ENCODE measurements around the gene ASCC2. TPM values are rescaled to one million over a fixed set of nuclear protein-coding genes. Genes with fewer than 3 reads are reported as not detected.

Gene ASCC2
- total and polyA plus RNA-seq, 9 donors, result 26.9 to 55.6 (median 36.9) TPM

GRCh38 chr22:29885610-29886009, 47.5 kb upstream of the ASCC2 start:
- Histone ChIP-seq H3K4me1 (ENCODE audit: insufficient read depth) (peaks cover 16% of the 10 kb centered on the region), H3K4me3 (no peak overlapping the region), H3K36me3 (no peaks in the 10 kb centered on the region), H3K9me3 (no peaks in the 10 kb centered on the region), H3K27me3 (no peaks in the 10 kb centered on the region), H3K27ac (no peak overlapping the region)
- no peak for DNase-seq
- 14 to 38% (median 26%) methylated on average over 4 of the region's 4 CpGs for WGBS, 3 donors
- intact Hi-C loops (cut with DNase I), result loop anchor here in 2 of 4 donors (10.0 kb wide), 2 partner anchors 109 to 119 kb away; no protein-coding TSS in a partner anchor
- TF ChIP-seq EP300 (IDR thresholded peaks at IDR 0.05) (no peak), POLR2A (IDR thresholded peaks at IDR 0.05) (no peak), CTCF (IDR thresholded peaks at IDR 0.05) (no peak)

GRCh38 chr22:29883775-29884097, 45.7 kb upstream of the ASCC2 start:
- Histone ChIP-seq H3K4me1 (ENCODE audit: insufficient read depth) (peaks cover 14% of the 10 kb centered on the region), H3K27me3 (no peaks in the 10 kb centered on the region), H3K9me3 (no peaks in the 10 kb centered on the region), H3K27ac (peak overlapping the region; percentile 96 to 98), H3K4me3 (peak overlapping the region; percentile 71), H3K36me3 (no peaks in the 10 kb centered on the region)
- intact Hi-C loops (cut with DNase I), result loop anchor here in 2 of 4 donors (10.0 kb wide), 2 partner anchors 111 to 121 kb away; no protein-coding TSS in a partner anchor
- DNase-seq, result no peak
- 0 to 1% (median 1%) methylated on average over 13 to 14 of the region's 14 CpGs for WGBS, 3 donors
- no peak for TF ChIP-seq CTCF (IDR thresholded peaks at IDR 0.05)
- no peak for TF ChIP-seq POLR2A (IDR thresholded peaks at IDR 0.05)
- TF ChIP-seq EP300 (IDR thresholded peaks at IDR 0.05), result no peak

GRCh38 chr22:29883045-29883774, 45.1 kb upstream of the ASCC2 start, which contains the start of gene MTMR3:
Gene MTMR3, plus strand, starts transcription at chr22:29883174. Its CDS starts 87,886 bp downstream, at chr22:29971060.
- no peak for TF ChIP-seq EP300 (IDR thresholded peaks at IDR 0.05)
- peak; percentile 64 for TF ChIP-seq POLR2A (IDR thresholded peaks at IDR 0.05)
- TF ChIP-seq CTCF (IDR thresholded peaks at IDR 0.05), result peak in 2 of 3 donors; percentile 51 to 54
- H3K9me3 ChIP-seq, result no peaks in the 10 kb centered on the region
- WGBS, 3 donors, result 0 to 1% (median 0%) methylated on average over 55 to 82 of the region's 82 CpGs

GRCh38 chr22:29882716-29883044, 44.6 kb upstream of the ASCC2 start:
- Histone ChIP-seq H3K4me1 (ENCODE audit: insufficient read depth) (peaks cover 12% of the 10 kb centered on the region), H3K27me3 (no peaks in the 10 kb centered on the region), H3K4me3 (peak overlapping the region; percentile 71), H3K27ac (no peak overlapping the region), H3K9me3 (no peaks in the 10 kb centered on the region), H3K36me3 (no peaks in the 10 kb centered on the region)
- DNase-seq, result no peak
- intact Hi-C loops (cut with DNase I), result loop anchor here in 2 of 4 donors (10.0 kb wide), 2 partner anchors 112 to 122 kb away; no protein-coding TSS in a partner anchor
- TF ChIP-seq CTCF (IDR thresholded peaks at IDR 0.05) (no peak), EP300 (IDR thresholded peaks at IDR 0.05) (no peak), POLR2A (IDR thresholded peaks at IDR 0.05) (no peak)
- 0 to 1% (median 0%) methylated on average over 5 of the region's 5 CpGs for WGBS, 3 donors

More at GRCh38 chr22:29883045-29883774, 45.1 kb upstream of the ASCC2 start, which contains the start of gene MTMR3:
- H3K36me3 ChIP-seq, result no peaks in the 10 kb centered on the region
- peak; percentile 92 to 98 (median 97) for DNase-seq
- H3K27me3 ChIP-seq, result no peaks in the 10 kb centered on the region
- intact Hi-C loops (cut with DNase I), result loop anchor here in 2 of 4 donors (10.0 kb wide), 2 partner anchors 112 to 122 kb away; no protein-coding TSS in a partner anchor
- H3K4me3 ChIP-seq, result peak within 1 kb of the TSS; percentile 71
- peak within 1 kb of the TSS; percentile 96 to 98 for H3K27ac ChIP-seq
- peaks cover 14% of the 10 kb centered on the region for H3K4me1 ChIP-seq (ENCODE audit: insufficient read depth)

Data from ovary (tissue), 9 donors.